ENCODE results near the gene AGRN. TPM values are rescaled to one million over a fixed set of nuclear protein-coding genes. Genes with fewer than 3 reads are reported as not detected.
"Not testable (repeated sequence)": the region's sequence is repeated elsewhere in the genome, so short reads cannot be mapped to it uniquely, and the experiment has no call there.

Gene AGRN
- total RNA-seq, 1 donor from 2014 or later = 4.2 TPM

GRCh38 chr1:1017397-1018320 is 2.3 kb upstream of the AGRN start:
- intact Hi-C loops (cut with micrococcal nuclease) = not testable (repeated sequence)

DNA sequence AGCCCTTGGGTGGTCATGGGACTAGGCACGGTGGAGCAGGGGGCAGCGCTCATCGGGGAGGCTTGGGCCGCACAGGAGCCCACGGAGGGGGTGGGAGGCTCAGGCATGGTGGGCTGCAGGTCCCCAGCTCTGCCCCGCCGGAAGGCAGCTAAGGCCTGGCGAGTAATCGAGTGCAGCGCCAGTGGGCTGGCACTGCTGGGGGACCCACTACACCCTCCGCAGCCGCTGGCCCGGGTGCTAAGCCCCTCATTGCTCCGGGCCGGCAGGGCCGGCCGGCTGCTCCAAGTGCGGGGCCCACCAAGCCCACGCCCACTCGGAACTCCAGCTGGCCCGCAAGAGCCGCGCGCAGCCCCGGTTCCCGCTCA is 1.6 kb upstream of the AGRN start:
- intact Hi-C loops (cut with micrococcal nuclease) = not testable (repeated sequence)

GRCh38 chr1:1019122-1019999 is 559 bp upstream of the AGRN start:
- intact Hi-C loops (cut with micrococcal nuclease) = loop anchor here (1.0 kb wide), 1 partner anchor 14 kb away; no protein-coding TSS in a partner anchor

GRCh38 chr1:1020415-1021009 is 592 bp downstream of the AGRN start:
- intact Hi-C loops (cut with micrococcal nuclease) = loop anchor here (5.0 kb wide), 1 partner anchor 37 kb away; no protein-coding TSS in a partner anchor

GRCh38 chr1:1021010-1021919 is 1.3 kb downstream of the AGRN start:
- intact Hi-C loops (cut with micrococcal nuclease) = loop anchor here (5.0 kb wide), 1 partner anchor 36 kb away; no protein-coding TSS in a partner anchor

DNA sequence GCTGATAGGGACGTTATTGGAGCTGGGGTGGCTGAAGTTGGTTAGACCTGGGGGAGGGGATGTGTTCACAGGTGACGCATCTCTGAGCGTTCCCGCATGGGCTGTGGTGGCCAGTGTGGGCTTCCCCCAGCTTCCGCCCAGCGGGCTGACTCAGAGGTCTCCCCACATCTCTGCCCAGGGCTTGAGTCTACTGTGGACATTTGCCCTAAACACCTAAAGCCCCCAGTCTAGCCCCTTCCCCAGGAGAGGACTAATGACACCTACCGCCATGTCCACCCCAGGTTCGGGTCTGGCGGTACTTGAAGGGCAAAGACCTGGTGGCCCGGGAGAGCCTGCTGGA is 2.0 kb downstream of the AGRN start:
- intact Hi-C loops (cut with micrococcal nuclease) = loop anchor here (5.0 kb wide), 1 partner anchor 35 kb away; no protein-coding TSS in a partner anchor

GRCh38 chr1:1022302-1023009 is 2.5 kb downstream of the AGRN start:
- intact Hi-C loops (cut with micrococcal nuclease) = loop anchor here (5.0 kb wide), 1 partner anchor 35 kb away; no protein-coding TSS in a partner anchor

DNA sequence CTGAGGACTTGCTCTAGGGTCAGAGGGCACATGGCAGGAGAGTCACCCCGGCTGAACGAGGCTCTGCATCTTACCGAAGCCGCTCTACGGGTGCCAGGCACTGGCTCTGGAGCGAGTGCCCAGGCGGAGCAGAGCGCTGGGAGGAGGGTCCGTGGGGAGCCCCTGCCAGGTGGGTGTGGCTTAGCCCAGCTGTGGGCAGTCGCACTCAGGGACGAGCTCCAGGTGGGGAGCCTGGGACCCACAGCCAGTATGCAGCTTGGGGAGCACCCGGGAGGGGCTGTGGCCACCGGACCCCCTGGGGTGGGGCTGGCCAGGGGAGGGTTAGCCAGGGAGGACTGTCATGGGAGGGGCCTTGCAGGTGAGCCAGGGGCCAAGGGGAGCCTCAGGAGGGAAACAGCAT is 3.8 kb downstream of the AGRN start:
- intact Hi-C loops (cut with micrococcal nuclease) = loop anchor here (5.0 kb wide), 1 partner anchor 34 kb away; no protein-coding TSS in a partner anchor

- intact Hi-C loops (cut with micrococcal nuclease) = loop anchor here (5.0 kb wide), 1 partner anchor 33 kb away; no protein-coding TSS in a partner anchor
Observed at GRCh38 chr1:1024149-1024770, 4.3 kb downstream of the AGRN start.

- intact Hi-C loops (cut with micrococcal nuclease) = loop anchor here (5.0 kb wide), 1 partner anchor 32 kb away; no protein-coding TSS in a partner anchor
Observed at GRCh38 chr1:1024771-1025699, 5.1 kb downstream of the AGRN start.

DNA sequence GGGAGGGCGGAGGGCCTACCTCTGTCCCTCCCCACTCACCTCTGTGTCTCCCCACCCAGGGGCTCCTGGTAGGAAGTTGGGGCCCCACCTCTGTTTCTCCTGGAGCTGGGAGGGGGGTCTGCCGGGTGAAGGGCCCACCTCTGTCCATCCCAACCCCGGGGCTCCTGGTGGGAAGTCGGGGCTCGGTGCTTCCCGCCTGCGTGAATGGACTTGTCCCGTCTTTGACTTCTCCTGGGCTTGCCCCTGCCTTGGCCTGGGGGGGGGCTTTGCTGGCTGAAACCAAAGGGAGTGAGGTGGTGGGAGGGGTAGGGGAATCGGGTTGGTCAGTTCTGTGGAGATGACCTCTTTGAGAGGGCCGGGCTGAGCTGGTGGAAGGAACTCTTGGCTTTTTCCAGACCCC is 5.8 kb downstream of the AGRN start:
- intact Hi-C loops (cut with micrococcal nuclease) = no loop called here

DNA sequence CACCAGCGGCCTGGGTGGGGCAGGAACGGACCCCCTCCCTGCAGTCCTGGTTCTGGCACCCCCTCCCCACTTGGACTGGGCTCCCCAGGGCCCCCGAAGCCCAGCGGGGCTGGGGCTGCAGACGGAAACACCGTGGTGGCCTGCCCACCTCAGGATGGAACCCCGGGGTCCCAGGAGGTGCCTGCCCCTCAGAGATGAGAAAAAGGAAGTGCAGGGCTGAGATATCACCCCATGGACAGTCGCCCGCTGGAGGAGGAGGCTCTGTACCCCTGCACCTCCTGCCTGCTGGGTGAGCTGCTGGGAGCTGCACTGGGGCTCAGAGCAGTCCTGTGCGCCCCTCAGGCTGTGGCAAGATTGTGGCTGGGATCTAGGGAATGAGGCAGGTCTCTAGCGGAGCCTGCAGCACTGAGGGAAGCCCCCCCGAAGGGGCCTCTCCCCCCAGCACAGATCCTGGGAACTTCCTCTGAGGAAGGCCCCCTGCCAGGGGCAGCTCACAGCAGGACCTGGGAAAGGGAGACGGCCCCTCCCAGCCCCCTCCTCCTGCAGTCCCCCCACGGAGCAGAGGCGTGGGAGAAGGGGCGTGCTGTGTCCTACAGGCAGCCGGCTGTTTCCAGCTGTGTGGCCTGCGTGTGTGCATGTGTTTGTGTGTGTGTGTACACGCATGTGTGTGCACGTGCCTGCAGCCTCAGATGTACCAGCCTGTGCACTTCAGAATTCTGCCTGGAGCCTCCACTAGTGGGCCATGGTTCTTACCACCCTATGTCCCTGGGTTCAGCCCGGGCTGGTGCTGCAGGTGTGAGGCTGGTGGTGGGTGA is 6.9 kb downstream of the AGRN start:
- intact Hi-C loops (cut with micrococcal nuclease) = no loop called here

GRCh38 chr1:1027791-1028190 is 7.9 kb downstream of the AGRN start:
- intact Hi-C loops (cut with micrococcal nuclease) = no loop called here

- intact Hi-C loops (cut with micrococcal nuclease) = loop anchor here (10.0 kb wide), 2 partner anchors 46 to 274 kb away; partner anchors contain the start of genes ACAP3, PERM1 and PUSL1
Observed at GRCh38 chr1:1030867-1031658, 11.1 kb downstream of the AGRN start.

DNA sequence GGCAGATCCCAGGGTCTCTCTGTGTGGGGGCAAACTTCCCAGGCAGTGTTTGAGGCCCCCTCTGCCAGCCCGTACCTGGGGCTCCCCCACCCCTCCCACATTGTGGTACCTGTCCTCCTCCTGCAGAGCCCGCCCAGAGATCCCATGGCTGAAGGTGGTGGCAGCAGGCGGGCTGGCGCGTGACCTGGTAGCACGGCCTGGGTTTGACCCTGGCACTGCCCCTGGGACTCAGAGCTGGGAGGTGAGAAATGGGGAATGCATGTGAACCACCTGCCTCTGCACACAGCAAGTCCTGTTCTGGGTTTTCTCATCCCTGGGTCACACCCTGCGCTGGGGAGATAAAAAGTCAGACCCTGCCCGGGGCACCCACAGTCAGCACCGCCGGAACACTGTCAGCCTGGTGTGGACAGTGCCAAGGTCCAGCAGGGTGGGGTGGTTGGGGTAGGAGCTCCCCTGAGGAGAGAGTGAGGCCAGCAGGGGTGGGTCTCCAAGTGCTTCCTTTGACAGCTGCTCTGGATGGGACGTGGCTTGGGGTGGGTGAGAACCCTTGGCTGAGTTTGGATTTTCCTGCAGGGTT is 11.8 kb downstream of the AGRN start:
- intact Hi-C loops (cut with micrococcal nuclease) = loop anchor here (2.0 to 10.0 kb wide), 3 partner anchors 31 to 273 kb away; partner anchors contain the start of genes ACAP3, PERM1 and PUSL1

DNA sequence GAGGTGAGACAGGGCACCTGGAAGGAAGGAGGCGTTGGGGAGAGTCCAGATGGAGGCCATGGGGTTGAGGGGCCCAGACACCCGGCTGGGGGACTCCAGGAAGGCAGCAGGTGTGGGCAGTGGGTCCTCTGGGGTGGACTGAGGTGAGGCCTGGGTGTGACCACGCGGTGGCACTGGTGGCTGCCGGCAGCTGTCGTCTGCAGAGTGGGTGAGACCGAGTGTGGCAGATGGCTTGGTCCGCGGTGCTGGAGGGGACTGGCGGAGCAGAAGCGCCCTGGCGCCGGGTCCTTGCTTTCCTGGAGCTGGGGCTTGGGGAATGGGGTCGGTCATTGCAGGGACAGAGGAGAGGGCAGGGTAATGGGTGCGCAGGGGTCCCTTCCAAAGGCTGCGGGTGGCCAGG is 12.5 kb downstream of the AGRN start:
- intact Hi-C loops (cut with micrococcal nuclease) = loop anchor here (2.0 to 10.0 kb wide), 3 partner anchors 30 to 272 kb away; partner anchors contain the start of genes ACAP3, PERM1 and PUSL1
